PFSK-1 (cell line): ENCODE data around the gene TMEM223.

ENCODE experiments used
- FOXP2 ChIP-seq: optimal IDR thresholded peaks from 2 replicates; pipeline ENCODE3; 2011; ENCODE audit warnings: borderline replicate concordance, control low read depth, inconsistent platforms; ENCODE audit not compliant: insufficient read depth; ENCODE audit errors: extremely low read length, extremely low read depth
- POLR2AphosphoS5 ChIP-seq: IDR thresholded peaks from 2 replicates; pipeline ENCODE4 v1.6.1; 2012; ENCODE audit warnings: low read depth, mild to moderate bottlenecking, control low read depth, low read length, moderate library complexity
- SIN3A ChIP-seq: IDR thresholded peaks from 2 replicates; pipeline ENCODE4 v1.6.1; 2012; ENCODE audit warnings: mild to moderate bottlenecking, low read length, moderate library complexity, borderline replicate concordance; ENCODE audit not compliant: insufficient read depth
- TAF1 ChIP-seq: IDR thresholded peaks from 2 replicates; pipeline ENCODE4 v1.6.1; 2012; ENCODE audit warnings: low read length, control low read depth, borderline replicate concordance; ENCODE audit not compliant: insufficient read depth
- TF ChIP-seq, protein P1 (sequence below), 2 experiments: IDR thresholded peaks; 2 replicates each; pipeline versions ENCODE4 v1.6.1 to v1.8.0; 2011 to 2012; ENCODE audit warnings: low read depth in 2 of 2, low read length in 2 of 2, control low read depth in 1 of 2, inconsistent platforms in 1 of 2, mild to moderate bottlenecking in 1 of 2, moderate library complexity in 1 of 2; ENCODE audit not compliant: insufficient read depth in 1 of 2

DNA sequence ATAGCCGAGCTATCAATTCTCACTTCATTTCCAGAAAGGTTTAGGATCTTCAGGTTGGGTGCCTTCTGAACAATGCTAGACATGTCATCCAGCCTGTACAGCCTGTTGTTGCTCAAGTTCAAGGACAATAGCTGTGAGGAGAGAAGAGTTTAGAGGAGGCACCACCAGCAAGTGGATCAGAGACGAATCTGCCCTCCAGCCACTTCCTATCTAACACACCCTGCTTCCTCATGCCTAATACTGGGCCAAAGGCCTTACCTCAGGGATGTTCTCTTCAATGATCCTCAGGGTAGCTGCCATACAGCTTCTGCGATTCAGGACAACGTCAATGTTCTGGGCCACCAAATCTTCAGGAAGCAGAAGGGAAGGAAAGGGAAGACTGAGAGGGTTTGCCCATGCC lies 9.3 kb upstream of the TMEM223 start:
- TF ChIP-seq, protein P1, sequence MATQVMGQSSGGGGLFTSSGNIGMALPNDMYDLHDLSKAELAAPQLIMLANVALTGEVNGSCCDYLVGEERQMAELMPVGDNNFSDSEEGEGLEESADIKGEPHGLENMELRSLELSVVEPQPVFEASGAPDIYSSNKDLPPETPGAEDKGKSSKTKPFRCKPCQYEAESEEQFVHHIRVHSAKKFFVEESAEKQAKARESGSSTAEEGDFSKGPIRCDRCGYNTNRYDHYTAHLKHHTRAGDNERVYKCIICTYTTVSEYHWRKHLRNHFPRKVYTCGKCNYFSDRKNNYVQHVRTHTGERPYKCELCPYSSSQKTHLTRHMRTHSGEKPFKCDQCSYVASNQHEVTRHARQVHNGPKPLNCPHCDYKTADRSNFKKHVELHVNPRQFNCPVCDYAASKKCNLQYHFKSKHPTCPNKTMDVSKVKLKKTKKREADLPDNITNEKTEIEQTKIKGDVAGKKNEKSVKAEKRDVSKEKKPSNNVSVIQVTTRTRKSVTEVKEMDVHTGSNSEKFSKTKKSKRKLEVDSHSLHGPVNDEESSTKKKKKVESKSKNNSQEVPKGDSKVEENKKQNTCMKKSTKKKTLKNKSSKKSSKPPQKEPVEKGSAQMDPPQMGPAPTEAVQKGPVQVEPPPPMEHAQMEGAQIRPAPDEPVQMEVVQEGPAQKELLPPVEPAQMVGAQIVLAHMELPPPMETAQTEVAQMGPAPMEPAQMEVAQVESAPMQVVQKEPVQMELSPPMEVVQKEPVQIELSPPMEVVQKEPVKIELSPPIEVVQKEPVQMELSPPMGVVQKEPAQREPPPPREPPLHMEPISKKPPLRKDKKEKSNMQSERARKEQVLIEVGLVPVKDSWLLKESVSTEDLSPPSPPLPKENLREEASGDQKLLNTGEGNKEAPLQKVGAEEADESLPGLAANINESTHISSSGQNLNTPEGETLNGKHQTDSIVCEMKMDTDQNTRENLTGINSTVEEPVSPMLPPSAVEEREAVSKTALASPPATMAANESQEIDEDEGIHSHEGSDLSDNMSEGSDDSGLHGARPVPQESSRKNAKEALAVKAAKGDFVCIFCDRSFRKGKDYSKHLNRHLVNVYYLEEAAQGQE (IDR thresholded peaks at IDR 0.05; ENCODE audit: insufficient read depth in 1 of 2, low read depth in 2 of 2, low read length in 2 of 2), result no peak
- TF ChIP-seq POLR2AphosphoS5 (no peak), TAF1 (no peak), SIN3A (no peak), FOXP2 (no peak)
